Fibroblast of the conjunctiva (primary cell): ENCODE data around the gene STK25.

ENCODE experiments used
- DNase-seq: peaks from one replicate; pipeline ENCODE4 v3.0.0-alpha.2; 2010; ENCODE audit warnings: low read depth

Gene STK25

GRCh38 chr2:241493092-241493491, 15.3 kb downstream of the STK25 start:
- DNase-seq = no peak

- no peak for DNase-seq
These were observed 16.2 kb downstream of the STK25 start for GRCh38 chr2:241492174-241492565.

- no peak for DNase-seq
These were observed 16.7 kb downstream of the STK25 start for GRCh38 chr2:241491549-241492173.

DNA sequence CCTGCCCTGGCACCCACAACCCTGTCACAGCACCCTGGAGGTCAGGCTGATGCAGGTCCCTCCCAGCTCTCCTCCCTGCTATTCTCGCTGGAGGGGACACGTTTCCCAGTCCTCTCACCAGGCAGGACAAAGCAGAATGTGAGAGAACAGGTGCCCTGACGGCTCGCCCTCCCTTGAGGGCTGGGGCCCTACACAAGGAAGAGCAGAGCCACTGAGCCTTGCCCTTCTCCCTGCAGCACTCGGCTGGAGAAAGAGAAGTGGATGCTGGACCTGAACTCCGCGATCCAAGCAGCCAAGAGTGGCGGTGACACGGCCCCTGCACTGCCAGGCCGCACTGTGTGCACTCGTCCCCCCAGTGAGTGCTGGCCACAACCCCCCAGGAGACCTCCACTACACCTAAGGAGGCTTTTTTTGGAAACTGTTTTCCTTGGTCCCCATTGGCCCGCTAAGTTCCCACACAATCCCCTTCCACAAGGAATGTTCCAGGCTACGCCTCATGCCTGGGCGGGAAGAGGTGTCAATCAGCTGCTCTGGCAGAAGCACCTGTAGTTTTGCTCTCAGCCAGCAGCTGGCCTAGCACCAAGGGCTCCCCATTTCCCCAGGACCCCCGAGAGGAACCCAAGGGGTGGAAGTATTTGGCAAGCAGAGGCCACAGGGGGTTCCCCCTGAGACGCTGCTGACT, 17.4 kb downstream of the STK25 start:
- DNase-seq = no peak

DNA sequence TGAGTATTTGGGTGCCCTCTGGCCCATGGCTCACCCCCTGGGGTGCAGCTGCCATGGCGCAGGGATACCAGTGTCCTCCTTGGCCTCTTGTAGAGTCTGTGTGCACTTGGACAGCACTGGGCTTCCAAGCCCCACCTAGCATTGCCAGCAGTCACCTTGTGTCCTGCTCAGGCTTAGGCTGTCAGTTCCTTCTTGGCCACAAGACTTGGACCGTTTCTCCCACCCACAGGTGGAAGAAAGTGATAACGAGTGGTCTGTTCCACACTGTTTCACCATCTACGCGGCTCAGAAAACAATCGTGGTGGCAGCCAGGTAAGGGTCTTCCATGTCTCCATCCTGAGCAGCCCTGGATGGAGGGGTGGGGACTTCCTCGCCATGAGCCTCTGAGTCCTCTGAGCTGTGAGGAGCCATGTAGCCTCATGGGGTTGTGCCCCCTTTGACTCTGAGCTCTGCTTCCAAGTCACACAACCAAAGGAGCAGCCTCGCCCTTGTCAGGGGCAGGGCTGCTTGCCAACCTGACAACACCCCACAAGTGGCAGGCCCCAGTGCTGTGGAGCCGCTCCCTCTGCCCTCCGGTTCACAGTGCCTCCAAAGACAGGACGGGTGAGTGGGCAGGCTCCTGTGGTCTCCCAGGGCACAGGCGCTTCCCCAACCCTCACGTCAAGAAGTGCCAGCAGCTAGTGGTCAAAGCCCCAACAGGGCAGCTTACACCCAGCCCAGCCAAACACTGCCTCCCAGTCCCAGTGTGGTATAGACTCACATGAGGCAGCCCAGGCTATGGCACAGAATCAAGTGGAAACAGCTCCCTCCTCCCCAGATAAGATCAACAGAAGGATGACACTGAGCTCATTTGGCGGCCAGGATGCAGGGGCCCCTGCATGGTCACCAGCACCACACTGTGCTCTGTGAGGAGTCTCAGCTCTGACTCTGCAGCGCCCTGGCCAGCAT, 18.4 kb downstream of the STK25 start:
- no peak for DNase-seq

GRCh38 chr2:241489088-241489487, 19.3 kb downstream of the STK25 start:
- DNase-seq = no peak

- no peak for DNase-seq
These were observed 23.0 kb downstream of the STK25 start for GRCh38 chr2:241485172-241485911.

DNA sequence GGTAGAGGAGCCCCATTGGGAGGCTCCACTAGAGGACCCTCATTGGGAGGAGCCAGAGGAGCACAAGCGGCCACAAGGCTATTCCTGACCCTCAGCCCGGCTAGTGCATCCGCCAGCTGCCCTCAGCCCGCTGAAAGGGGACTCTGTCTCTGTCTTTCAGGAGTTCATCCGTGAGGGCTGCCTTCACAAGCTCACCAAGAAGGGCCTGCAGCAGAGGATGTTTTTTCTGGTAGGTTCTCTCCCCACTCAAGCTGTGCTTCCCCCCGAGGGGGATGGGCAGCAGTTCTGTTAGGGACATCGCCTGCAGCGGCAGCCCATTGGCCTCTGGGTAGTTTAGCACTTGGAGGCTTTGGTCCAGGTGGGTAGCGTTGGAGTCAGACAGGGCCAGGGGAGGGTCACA, 25.1 kb downstream of the STK25 start:
- no peak for DNase-seq

DNA sequence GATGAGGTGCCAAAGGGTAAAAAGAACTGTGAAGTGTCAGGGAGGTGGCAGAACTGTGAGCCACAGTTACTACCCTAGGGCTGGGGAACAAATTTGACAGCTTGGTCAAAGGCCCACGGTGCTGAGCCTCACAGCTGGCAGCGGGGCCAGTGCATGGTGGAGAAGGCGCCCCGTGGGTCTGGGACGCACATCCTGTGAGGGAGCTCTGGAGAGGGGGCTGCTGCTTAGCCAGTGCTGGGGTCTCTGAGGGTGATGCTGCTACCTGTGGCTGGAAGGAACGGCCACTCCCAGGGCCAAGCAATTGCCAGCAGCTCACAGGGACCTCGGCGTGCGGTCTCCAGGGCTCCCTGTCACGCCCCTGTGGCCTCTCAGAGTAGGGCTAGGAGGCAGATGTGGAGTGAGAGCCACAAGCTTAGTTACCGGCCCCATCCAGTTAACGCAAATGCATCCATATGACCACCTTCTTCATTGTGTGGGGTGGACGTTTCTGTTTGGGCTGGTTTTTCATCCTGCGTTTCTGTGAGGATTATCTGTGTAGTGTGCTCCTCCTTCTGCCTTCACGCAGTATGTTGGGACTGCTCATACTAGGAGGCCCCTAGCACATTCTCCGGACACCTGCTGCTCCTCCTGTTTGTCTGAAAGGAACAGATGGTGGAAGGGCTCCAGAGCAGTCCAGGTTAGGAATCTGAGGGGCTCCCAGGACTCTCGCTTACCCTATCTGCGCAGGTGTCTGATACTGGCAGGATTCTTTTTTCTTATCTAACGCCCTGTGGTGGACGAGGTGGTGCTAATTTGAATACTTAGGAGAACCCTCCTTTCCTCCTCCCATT, 26.0 kb downstream of the STK25 start:
- no peak for DNase-seq

- DNase-seq = no peak
These were observed 26.7 kb downstream of the STK25 start for GRCh38 chr2:241481687-241482086.

DNA sequence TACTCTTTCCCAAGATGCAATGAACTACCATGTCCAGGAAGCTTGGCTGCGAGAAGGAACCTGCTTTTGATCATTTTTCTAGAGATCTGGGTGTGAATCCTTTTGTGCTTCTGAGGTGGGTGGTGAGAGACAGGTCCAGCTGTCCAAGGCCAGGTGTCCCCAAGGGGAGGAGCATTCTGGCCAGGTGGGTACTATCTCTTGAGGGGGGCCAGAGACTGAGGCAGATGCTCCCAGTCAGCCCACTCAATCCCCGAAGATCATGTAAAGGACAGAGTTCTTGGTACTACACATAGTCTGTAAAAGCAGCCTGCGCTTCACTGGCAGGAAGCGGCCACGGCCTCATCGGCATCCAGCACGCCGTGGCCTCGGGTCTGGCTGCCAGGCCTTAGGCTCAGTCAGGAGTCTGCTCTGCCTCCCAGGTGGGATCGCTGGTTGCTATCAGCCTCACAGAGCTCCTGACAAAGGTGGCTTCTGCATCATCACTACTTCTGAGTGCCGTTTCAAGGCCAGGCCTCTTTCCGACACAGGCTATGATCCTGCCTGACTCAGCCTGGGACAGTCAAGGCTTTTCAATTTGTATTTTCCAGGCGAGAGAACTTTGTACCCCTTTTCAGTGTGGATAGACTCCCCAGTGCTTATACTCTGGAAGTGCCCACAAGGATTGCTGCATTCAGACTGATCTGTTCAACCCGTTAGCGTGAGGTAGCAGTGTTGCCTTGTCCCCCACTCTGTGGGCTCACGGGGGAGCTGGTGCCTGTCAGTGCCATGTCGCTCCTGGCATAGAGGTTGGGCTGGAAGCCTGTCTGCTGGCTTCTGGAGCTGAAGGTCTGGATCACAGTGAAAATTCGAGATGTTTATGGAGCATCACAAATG, 29.1 kb downstream of the STK25 start:
- no peak for DNase-seq

DNA sequence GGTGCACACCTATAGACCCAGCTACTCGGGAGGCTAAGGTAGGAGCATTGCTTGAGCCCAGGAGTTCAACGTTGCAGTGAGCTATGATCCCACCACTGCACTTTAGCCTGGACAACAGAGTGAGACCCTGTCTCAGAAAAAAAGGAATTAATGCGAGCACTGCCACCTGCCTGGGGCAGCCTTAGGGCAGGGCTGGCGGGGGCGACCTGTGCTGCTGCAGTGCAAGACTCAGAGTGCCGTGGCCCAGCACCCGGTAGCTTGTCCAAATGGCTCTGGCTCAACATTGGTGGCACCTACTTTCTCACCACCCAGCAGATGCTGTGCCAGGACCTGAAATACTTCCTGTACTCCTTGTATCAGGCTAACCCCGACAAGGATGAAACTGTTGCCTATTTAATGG, 30.2 kb downstream of the STK25 start:
- no peak for DNase-seq

GRCh38 chr2:241475267-241475666, 33.1 kb downstream of the STK25 start:
- no peak for DNase-seq

GRCh38 chr2:241473399-241473798, 35.0 kb downstream of the STK25 start:
- no peak for DNase-seq

- DNase-seq = no peak
These were observed 38.6 kb downstream of the STK25 start for GRCh38 chr2:241469746-241470145.

- DNase-seq = no peak
These were observed 40.0 kb downstream of the STK25 start for GRCh38 chr2:241468476-241468781.

DNA sequence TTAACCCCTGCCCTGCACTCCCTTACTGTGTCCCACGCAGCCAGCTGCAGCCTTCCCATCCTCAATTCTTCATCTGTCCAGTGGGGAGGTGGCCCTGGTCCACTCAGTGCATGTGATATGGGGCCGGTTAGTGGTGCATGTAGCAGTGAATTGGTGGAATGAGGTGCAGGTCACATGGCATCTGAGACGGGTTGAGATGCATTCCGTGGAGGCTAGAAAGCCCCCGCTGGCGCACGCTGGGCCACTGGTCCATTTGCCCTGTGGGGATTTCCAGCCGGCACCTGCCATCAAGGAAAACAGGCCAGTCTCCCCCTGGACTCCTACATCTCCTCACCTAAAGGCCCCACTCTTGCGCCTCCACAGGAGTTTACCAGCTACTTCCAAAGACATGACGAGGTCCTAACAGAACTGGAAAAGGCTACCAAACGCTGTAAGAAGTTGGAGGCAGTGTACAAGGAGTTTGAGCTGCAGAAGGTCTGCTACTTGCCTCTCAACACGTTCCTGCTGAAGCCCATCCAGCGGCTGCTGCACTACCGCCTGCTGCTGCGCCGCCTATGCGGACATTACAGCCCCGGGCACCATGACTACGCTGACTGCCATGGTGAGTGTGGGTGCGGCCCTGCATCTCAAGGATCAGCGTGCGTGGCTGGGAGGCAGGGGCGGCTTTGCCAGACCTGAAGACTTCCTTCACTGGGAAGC, 40.5 kb downstream of the STK25 start:
- no peak for DNase-seq

- no peak for DNase-seq
These were observed 42.2 kb downstream of the STK25 start for GRCh38 chr2:241466230-241466629.

DNA sequence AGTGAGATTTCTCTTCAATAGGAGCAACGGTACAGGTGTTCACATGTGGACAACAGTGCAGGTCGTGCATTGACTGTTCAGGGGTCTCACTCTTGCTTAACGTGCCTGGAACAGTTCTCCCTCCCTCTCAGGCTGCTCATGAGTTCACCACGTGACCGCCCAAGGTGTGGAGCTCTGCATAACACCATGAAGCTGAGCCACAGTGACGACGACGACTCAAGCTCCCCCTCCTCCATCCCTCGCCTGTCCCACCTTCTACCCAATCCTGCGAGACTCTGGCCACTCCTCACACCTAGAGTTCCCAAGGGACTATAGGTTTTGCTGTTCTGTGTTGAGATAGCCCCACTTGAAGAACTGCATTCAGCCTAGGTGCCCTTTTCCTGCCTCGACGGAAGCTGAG, 42.8 kb downstream of the STK25 start:
- no peak for DNase-seq
